Measurements from ENCODE around the gene TGFA. TPM values are rescaled to one million over a fixed set of nuclear protein-coding genes. Genes with fewer than 3 reads are reported as not detected.

The TGFA gene
- total RNA-seq, 2 donors from 2014 or later, result 13.5 to 18.5 TPM

DNA sequence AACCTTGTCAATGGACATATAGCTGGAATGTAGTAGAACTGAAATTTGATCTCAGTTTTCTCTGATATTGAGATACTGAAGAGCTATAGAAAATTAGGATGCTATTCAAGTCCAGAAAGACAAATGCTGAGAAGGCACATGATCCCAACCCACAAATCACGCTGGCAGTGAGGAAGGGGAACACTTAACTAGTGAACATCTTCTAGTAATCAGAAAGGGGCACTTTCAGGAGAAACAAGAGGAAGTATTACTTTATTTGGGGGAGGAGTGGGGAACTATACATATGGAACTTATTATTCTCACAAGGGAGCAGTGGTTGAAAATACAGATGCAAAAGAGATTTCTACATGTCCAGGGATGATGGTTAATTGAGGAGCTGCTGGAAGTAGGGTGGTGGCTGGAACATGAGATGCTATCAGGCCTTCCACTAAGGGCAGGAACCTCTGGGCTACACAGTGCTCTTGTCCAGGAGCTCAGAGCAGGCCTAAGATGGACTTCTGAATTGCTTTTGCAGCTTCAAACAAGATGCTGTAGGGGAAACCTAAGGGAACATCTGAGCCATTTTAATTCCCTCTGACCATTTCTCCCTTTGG is 79.3 kb downstream of the TGFA start:
- H3K9me3 ChIP-seq, result no peaks in the 10 kb centered on the region
- no peak for TF ChIP-seq POLR2A (IDR thresholded peaks at IDR 0.05)
- TF ChIP-seq CTCF (IDR thresholded peaks at IDR 0.05), result no peak
- intact Hi-C loops (cut with DNase I), result no loop called here
- WGBS, 2 donors, result 64 to 66% methylated on average over 1 of the region's 1 CpG
- H3K36me3 ChIP-seq (replicated peaks in 1 of 2; ENCODE audit: insufficient read depth in 1 of 2, low read depth in 2 of 2), result no peaks in the 10 kb centered on the region
- ATAC-seq (no peak), DNase-seq (no peak)
- H3K27me3 ChIP-seq, result no peaks in the 10 kb centered on the region
- H3K27ac ChIP-seq, result no peak overlapping the region
- no peak overlapping the region for H3K4me3 ChIP-seq
- no peaks in the 10 kb centered on the region for H3K4me1 ChIP-seq

GRCh38 chr2:70473101-70473722 is 80.4 kb downstream of the TGFA start:
- intact Hi-C loops (cut with DNase I), result no loop called here
- TF ChIP-seq CTCF (IDR thresholded peaks at IDR 0.05) (no peak), POLR2A (IDR thresholded peaks at IDR 0.05) (no peak)
- 62 to 86% methylated on average over 7 of the region's 7 CpGs for WGBS, 2 donors
- no peaks in the 10 kb centered on the region for H3K27me3 ChIP-seq
- ATAC-seq (no peak), DNase-seq (no peak)
- no peaks in the 10 kb centered on the region for H3K9me3 ChIP-seq
- H3K27ac ChIP-seq, result no peak overlapping the region
- H3K36me3 ChIP-seq (replicated peaks in 1 of 2; ENCODE audit: insufficient read depth in 1 of 2, low read depth in 2 of 2), result no peaks in the 10 kb centered on the region
- H3K4me3 ChIP-seq, result no peak overlapping the region
- H3K4me1 ChIP-seq, result no peaks in the 10 kb centered on the region

- 62 to 69% methylated on average over 7 to 9 of the region's 9 CpGs for WGBS, 2 donors
- H3K9me3 ChIP-seq, result no peaks in the 10 kb centered on the region
- intact Hi-C loops (cut with DNase I), result no loop called here
- no peaks in the 10 kb centered on the region for H3K36me3 ChIP-seq (replicated peaks in 1 of 2; ENCODE audit: insufficient read depth in 1 of 2, low read depth in 2 of 2)
- no peaks in the 10 kb centered on the region for H3K27me3 ChIP-seq
- H3K4me3 ChIP-seq, result no peak overlapping the region
- TF ChIP-seq POLR2A (IDR thresholded peaks at IDR 0.05) (no peak), CTCF (IDR thresholded peaks at IDR 0.05) (no peak)
- no peak for DNase-seq
- ATAC-seq, result no peak
- no peak overlapping the region for H3K27ac ChIP-seq
- no peaks in the 10 kb centered on the region for H3K4me1 ChIP-seq
Measured at GRCh38 chr2:70472221-70472890, 81.3 kb downstream of the TGFA start.

DNA sequence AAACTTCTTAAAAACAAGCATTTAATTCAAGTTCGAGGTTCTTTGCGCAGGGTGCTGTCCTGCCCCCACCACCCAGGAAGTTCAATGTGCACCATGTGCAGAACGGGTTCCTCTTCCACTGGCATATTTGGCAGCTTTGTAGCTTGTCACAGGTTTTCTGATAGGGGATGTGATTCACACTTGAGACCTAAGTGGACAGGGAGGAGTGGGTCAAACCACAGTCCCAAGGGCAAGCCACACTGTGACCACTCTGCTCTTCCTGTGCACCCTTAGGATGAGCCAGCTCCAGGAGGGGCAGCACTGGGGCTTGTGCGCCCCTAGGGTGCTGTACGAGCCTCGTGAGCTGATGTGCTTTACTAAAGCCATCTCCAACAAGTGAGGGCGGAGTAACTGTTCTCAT is 82.5 kb downstream of the TGFA start:
- no peaks in the 10 kb centered on the region for H3K36me3 ChIP-seq (replicated peaks in 1 of 2; ENCODE audit: insufficient read depth in 1 of 2, low read depth in 2 of 2)
- no peak overlapping the region for H3K27ac ChIP-seq
- no peaks in the 10 kb centered on the region for H3K4me1 ChIP-seq
- no peaks in the 10 kb centered on the region for H3K27me3 ChIP-seq
- TF ChIP-seq POLR2A (IDR thresholded peaks at IDR 0.05), result no peak
- TF ChIP-seq CTCF (IDR thresholded peaks at IDR 0.05), result no peak
- no peak overlapping the region for H3K4me3 ChIP-seq
- H3K9me3 ChIP-seq, result no peaks in the 10 kb centered on the region
- 74 to 76% methylated on average over 3 to 7 of the region's 7 CpGs for WGBS, 2 donors
- no peak for ATAC-seq
- peak in 1 of 4 donors; percentile 17 for DNase-seq
- intact Hi-C loops (cut with DNase I), result no loop called here

All from body of pancreas (tissue), 4 donors.